ENCODE results near the gene NGB.

Gene NGB

DNA sequence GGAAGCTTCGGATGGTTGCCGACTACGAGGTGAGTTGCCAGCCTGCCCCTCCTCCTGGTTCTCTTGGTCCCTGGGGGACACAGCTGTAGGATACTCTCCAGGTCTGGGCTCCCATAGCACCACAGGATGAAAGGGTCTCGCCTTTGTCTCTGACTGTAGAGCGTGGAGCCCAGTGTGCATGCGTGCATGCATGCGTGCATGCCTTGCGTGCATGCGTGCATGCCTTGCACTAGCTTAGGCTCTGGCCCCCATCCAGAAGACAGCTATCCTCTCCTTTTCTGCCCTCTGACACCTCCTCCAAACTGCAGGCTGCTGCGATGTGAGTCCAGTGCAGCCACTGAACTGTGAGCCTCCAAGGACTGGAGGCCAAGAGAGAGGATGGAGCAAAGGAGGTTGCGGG is 19.1 kb downstream of the NGB start:
- no peaks in the 10 kb centered on the region for H3F3A ChIP-seq (ENCODE audit: insufficient read depth, low read length)
- H3K4me2 ChIP-seq (ENCODE audit: low read length), result no peak overlapping the region
- H3K27ac ChIP-seq (ENCODE audit: low read depth, low read length, poor library complexity, severe bottlenecking), result no peak overlapping the region
- H3K4me1 ChIP-seq (ENCODE audit: insufficient read depth, low read length, severe bottlenecking), result no peaks in the 10 kb centered on the region
- H3K79me2 ChIP-seq (ENCODE audit: insufficient read depth, low read length), result no peaks in the 10 kb centered on the region
- TF ChIP-seq, protein P1, sequence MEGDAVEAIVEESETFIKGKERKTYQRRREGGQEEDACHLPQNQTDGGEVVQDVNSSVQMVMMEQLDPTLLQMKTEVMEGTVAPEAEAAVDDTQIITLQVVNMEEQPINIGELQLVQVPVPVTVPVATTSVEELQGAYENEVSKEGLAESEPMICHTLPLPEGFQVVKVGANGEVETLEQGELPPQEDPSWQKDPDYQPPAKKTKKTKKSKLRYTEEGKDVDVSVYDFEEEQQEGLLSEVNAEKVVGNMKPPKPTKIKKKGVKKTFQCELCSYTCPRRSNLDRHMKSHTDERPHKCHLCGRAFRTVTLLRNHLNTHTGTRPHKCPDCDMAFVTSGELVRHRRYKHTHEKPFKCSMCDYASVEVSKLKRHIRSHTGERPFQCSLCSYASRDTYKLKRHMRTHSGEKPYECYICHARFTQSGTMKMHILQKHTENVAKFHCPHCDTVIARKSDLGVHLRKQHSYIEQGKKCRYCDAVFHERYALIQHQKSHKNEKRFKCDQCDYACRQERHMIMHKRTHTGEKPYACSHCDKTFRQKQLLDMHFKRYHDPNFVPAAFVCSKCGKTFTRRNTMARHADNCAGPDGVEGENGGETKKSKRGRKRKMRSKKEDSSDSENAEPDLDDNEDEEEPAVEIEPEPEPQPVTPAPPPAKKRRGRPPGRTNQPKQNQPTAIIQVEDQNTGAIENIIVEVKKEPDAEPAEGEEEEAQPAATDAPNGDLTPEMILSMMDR (IDR thresholded peaks at IDR 0.05; ENCODE audit: low read length), result no peak
- no peak for TF ChIP-seq EZH2 (IDR thresholded peaks at IDR 0.05; ENCODE audit: borderline replicate concordance, low read length)
- peaks cover under 1% of the 10 kb centered on the region; the same call in 1 of the 2 replicates for H3K36me3 ChIP-seq (ENCODE audit: insufficient read depth, low read length)
- no peak overlapping the region for H3K9ac ChIP-seq (ENCODE audit: low read length)
- no peak overlapping the region for H3K4me3 ChIP-seq (ENCODE audit: low read depth, low read length, poor library complexity, severe bottlenecking)
- H3K9me2 ChIP-seq (ENCODE audit: low read depth, low read length), result no peaks in the 10 kb centered on the region
- no peaks in the 10 kb centered on the region for H3K9me3 ChIP-seq (ENCODE audit: low read length)
- no peaks in the 10 kb centered on the region for H4K20me1 ChIP-seq (ENCODE audit: insufficient read depth, low read length)
- no peaks in the 10 kb centered on the region for H3K27me3 ChIP-seq (ENCODE audit: insufficient read depth, low read length)
- no peak overlapping the region for H2AFZ ChIP-seq (ENCODE audit: low read length)

DNA sequence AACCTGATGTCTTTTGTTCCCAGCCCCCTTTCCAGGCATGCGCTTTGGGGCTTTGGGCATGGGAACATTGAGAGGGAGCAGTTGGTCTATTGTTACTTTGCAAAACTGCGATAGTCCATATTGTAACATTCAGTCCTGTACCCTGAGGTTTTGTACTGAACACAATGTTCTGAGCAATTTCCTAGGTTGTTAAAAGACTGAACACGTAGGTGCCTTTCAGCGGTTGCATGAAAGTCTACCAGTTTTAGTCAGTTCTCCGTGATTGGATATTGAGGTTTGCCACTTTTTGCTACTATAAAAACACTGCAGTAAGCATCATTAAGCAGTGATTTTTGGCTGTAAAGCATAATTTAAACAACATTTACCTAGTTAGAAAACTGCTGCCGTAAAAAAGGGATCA is 20.1 kb downstream of the NGB start:
- Histone ChIP-seq H3K9me3 (ENCODE audit: low read length) (no peaks in the 10 kb centered on the region), H3K36me3 (ENCODE audit: insufficient read depth, low read length) (peaks cover 4% of the 10 kb centered on the region; the same call in 1 of the 2 replicates), H3K4me2 (ENCODE audit: low read length) (no peak overlapping the region), H3K4me1 (ENCODE audit: insufficient read depth, low read length, severe bottlenecking) (no peaks in the 10 kb centered on the region), H3K79me2 (ENCODE audit: insufficient read depth, low read length) (no peaks in the 10 kb centered on the region), H3K27me3 (ENCODE audit: insufficient read depth, low read length) (no peaks in the 10 kb centered on the region), H2AFZ (ENCODE audit: low read length) (no peak overlapping the region), H3K9ac (ENCODE audit: low read length) (no peak overlapping the region), H4K20me1 (ENCODE audit: insufficient read depth, low read length) (no peaks in the 10 kb centered on the region), H3K4me3 (ENCODE audit: low read depth, low read length, poor library complexity, severe bottlenecking) (no peak overlapping the region), H3K27ac (ENCODE audit: low read depth, low read length, poor library complexity, severe bottlenecking) (no peak overlapping the region), H3K9me2 (ENCODE audit: low read depth, low read length) (no peaks in the 10 kb centered on the region), H3F3A (ENCODE audit: insufficient read depth, low read length) (no peaks in the 10 kb centered on the region)
- no peak for TF ChIP-seq EZH2 (IDR thresholded peaks at IDR 0.05; ENCODE audit: borderline replicate concordance, low read length)
- TF ChIP-seq, protein P1 (IDR thresholded peaks at IDR 0.05; ENCODE audit: low read length), result no peak

DNA sequence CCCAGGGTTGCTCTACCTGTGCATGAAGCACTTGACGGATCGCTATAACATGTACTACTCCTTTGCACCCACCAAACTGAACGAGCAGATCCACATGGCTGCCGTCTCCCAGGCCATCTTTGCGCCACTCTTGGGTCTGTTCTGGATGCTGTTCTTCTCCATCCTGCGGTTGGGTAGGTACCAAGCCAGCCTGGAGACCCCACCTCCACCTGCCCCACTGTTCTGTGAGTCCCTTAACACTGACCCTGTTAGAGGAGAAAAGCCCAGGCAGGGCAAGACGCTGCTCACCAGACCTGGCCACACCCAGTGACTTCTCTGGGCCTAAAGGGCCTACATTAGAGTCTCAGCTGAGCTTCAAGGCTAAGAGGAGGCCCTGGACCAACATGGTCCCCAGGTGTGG is 21.7 kb downstream of the NGB start:
- H3K4me3 ChIP-seq (ENCODE audit: low read depth, low read length, poor library complexity, severe bottlenecking), result no peak overlapping the region
- peaks cover 1% of the 10 kb centered on the region for H3K4me1 ChIP-seq (ENCODE audit: insufficient read depth, low read length, severe bottlenecking)
- no peaks in the 10 kb centered on the region for H3K9me3 ChIP-seq (ENCODE audit: low read length)
- no peak overlapping the region for H3K4me2 ChIP-seq (ENCODE audit: low read length)
- TF ChIP-seq, protein P1 (IDR thresholded peaks at IDR 0.05; ENCODE audit: low read length), result no peak
- TF ChIP-seq EZH2 (IDR thresholded peaks at IDR 0.05; ENCODE audit: borderline replicate concordance, low read length), result no peak
- H3K27ac ChIP-seq (ENCODE audit: low read depth, low read length, poor library complexity, severe bottlenecking), result no peak overlapping the region
- no peaks in the 10 kb centered on the region for H3K9me2 ChIP-seq (ENCODE audit: low read depth, low read length)
- no peak overlapping the region for H3K9ac ChIP-seq (ENCODE audit: low read length)
- no peaks in the 10 kb centered on the region for H3F3A ChIP-seq (ENCODE audit: insufficient read depth, low read length)
- H4K20me1 ChIP-seq (ENCODE audit: insufficient read depth, low read length), result no peaks in the 10 kb centered on the region
- H2AFZ ChIP-seq (ENCODE audit: low read length), result no peak overlapping the region
- H3K27me3 ChIP-seq (ENCODE audit: insufficient read depth, low read length), result no peaks in the 10 kb centered on the region
- no peaks in the 10 kb centered on the region for H3K79me2 ChIP-seq (ENCODE audit: insufficient read depth, low read length)
- peaks cover 4% of the 10 kb centered on the region; the same call in 1 of the 2 replicates for H3K36me3 ChIP-seq (ENCODE audit: insufficient read depth, low read length)
